LNCAP (cell line): Measurements from ENCODE around the gene NUP62.

Source experiments
- TF ChIP-seq, protein P1 (sequence below): fragments of 450-650 bp; IDR thresholded peaks from 2 replicates; pipeline ENCODE4 v1.5.1; 2017; ENCODE audit warnings: mild to moderate bottlenecking

Gene NUP62

GRCh38 chr19:49949742-49950589 is 20.7 kb upstream of the NUP62 start:
- TF ChIP-seq, protein P1, sequence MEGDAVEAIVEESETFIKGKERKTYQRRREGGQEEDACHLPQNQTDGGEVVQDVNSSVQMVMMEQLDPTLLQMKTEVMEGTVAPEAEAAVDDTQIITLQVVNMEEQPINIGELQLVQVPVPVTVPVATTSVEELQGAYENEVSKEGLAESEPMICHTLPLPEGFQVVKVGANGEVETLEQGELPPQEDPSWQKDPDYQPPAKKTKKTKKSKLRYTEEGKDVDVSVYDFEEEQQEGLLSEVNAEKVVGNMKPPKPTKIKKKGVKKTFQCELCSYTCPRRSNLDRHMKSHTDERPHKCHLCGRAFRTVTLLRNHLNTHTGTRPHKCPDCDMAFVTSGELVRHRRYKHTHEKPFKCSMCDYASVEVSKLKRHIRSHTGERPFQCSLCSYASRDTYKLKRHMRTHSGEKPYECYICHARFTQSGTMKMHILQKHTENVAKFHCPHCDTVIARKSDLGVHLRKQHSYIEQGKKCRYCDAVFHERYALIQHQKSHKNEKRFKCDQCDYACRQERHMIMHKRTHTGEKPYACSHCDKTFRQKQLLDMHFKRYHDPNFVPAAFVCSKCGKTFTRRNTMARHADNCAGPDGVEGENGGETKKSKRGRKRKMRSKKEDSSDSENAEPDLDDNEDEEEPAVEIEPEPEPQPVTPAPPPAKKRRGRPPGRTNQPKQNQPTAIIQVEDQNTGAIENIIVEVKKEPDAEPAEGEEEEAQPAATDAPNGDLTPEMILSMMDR = no peak

DNA sequence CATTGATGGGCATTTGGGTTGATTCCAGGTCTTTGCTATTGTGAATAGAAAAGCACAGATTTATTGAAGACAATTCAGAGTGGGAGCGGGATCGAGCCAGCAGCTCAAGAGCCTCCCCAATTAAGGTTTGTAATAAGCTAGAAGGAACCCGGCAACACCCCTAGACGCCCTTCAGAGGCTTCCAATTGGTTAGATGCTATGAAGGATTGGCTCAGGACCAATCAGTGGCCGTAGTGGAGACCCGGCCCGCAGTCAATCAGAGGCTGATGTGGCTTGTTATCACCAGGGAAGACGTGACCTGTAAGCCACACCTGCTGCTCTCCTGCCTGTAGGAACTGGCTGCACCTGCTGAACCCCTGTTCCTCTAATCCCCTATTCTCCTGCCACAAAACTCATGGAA is 17.1 kb upstream of the NUP62 start:
- TF ChIP-seq, protein P1 = no peak

DNA sequence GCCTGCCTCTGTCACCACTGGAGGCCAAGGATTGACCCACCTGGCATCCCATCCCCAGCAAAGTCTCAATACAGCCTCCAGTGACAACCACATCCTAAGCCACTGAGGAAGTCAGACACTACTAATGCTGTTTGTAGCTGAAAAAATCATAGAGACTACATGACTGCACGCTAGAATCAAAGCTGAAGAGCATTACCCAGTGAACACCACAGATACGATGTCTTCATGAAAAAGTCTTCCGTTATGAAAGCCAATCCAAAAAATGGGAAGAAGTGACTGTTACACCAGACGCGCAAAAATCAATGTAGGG is 11.1 kb upstream of the NUP62 start:
- TF ChIP-seq, protein P1 = no peak

- TF ChIP-seq, protein P1 = 0 out of 2 replicates have a peak, but pooled peaks have one; percentile 18
These were observed 10.6 kb upstream of the NUP62 start for GRCh38 chr19:49939721-49940481.

GRCh38 chr19:49938662-49939061 is 9.4 kb upstream of the NUP62 start:
- TF ChIP-seq, protein P1 = no peak

DNA sequence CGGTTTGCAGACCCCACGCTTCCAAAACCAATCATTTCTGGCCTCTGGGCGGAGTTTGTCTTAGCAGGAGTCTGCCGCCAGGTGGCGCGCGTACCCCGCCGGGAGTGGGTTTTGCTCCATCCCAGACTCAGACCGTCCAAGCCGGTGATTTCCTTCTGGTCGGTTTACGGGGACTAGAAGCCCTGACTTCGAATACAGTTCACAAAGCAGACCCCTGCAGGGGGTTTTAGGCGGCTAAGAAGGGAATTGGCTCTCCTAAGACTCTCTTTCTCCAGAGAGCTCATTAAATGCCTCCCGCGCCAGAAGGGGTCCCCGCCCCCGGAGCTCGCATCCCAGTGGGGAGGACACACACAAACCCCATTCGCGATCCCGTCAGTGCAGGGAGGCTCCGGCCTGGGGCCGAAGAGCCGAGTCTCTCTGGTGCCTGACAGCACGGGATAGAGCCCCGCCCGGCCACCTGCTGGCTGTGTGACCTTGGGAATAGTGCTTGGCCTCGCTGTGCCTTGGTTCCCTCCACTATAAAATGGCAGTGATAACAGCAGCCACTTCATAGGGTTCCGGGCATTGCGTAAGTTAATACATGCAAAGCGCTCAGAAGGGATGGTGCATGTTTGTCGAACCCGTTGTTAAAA is 8.6 kb upstream of the NUP62 start:
- TF ChIP-seq, protein P1 = peak; percentile 92

GRCh38 chr19:49936549-49936948 is 7.2 kb upstream of the NUP62 start:
- TF ChIP-seq, protein P1 = no peak
